WTC11 (cell line): ENCODE results near the gene GNA12.
"Not testable (repeated sequence)": the region's sequence is repeated elsewhere in the genome, so short reads cannot be mapped to it uniquely, and the experiment has no call there.

ENCODE experiments used
- CREB1 ChIP-seq: sonication (generic); formaldehyde crosslinking; IDR thresholded peaks from 2 replicates; pipeline ENCODE4 v1.8.0; 2023; ENCODE audit warnings: mild to moderate bottlenecking, missing genetic modification reagents
- MXD4 ChIP-seq: fragments of 250-450 bp; sonication (Bioruptor Pico); IDR thresholded peaks from 2 replicates; pipeline ENCODE4 v1.8.0; 2021; ENCODE audit warnings: mild to moderate bottlenecking, moderate library complexity, borderline replicate concordance
- PRRX2 ChIP-seq: fragments of 250-450 bp; sonication (Bioruptor Pico); IDR thresholded peaks from 2 replicates; pipeline ENCODE4 v1.8.0; 2021; ENCODE audit warnings: mild to moderate bottlenecking
- RORB ChIP-seq: fragments of 250-450 bp; sonication (Bioruptor Pico); IDR thresholded peaks from 2 replicates; pipeline ENCODE4 v1.9.0; 2021; ENCODE audit warnings: mild to moderate bottlenecking
- SMAD3 ChIP-seq: sonication (generic); formaldehyde crosslinking; IDR thresholded peaks from 2 replicates; pipeline ENCODE4 v1.8.0; 2022; ENCODE audit warnings: missing genetic modification reagents, mild to moderate bottlenecking, borderline replicate concordance
- ZNF121 ChIP-seq: sonication (generic); formaldehyde crosslinking; IDR thresholded peaks from 2 replicates; pipeline ENCODE4 v1.8.0; 2023; ENCODE audit warnings: missing genetic modification reagents
- ZNF138 ChIP-seq: sonication (generic); formaldehyde crosslinking; conservative IDR thresholded peaks from 2 replicates; pipeline ENCODE4 v1.8.1; 2022; ENCODE audit warnings: mild to moderate bottlenecking, moderate library complexity, missing genetic modification reagents
- TF ChIP-seq, protein P1 (sequence below): fragments of 200-600 bp; IDR thresholded peaks from 2 replicates; pipeline ENCODE4 v1.8.0; 2022; ENCODE audit warnings: antibody characterized with exemption
- TF ChIP-seq, protein P2 (sequence below): sonication (generic); formaldehyde crosslinking; IDR thresholded peaks from 2 replicates; pipeline ENCODE4 v1.8.1; 2022; ENCODE audit warnings: missing genetic modification reagents, borderline replicate concordance
- TF ChIP-seq, protein P3 (sequence below): sonication (generic); formaldehyde crosslinking; IDR thresholded peaks from 2 replicates; pipeline ENCODE4 v1.8.0; 2022; ENCODE audit warnings: mild to moderate bottlenecking, missing genetic modification reagents
- TF ChIP-seq, protein P4 (sequence below): sonication (generic); formaldehyde crosslinking; IDR thresholded peaks from 2 replicates; pipeline ENCODE4 v1.8.0; 2022; ENCODE audit warnings: mild to moderate bottlenecking, missing genetic modification reagents
- TF ChIP-seq, protein P5 (sequence below): sonication (generic); formaldehyde crosslinking; IDR thresholded peaks from 2 replicates; pipeline ENCODE4 v1.8.1; 2023; ENCODE audit warnings: mild to moderate bottlenecking, missing genetic modification reagents, moderate library complexity
- TF ChIP-seq, protein P6 (sequence below): sonication (generic); formaldehyde crosslinking; IDR thresholded peaks from 2 replicates; pipeline ENCODE4 v1.8.0; 2022; ENCODE audit warnings: mild to moderate bottlenecking, missing genetic modification reagents

DNA sequence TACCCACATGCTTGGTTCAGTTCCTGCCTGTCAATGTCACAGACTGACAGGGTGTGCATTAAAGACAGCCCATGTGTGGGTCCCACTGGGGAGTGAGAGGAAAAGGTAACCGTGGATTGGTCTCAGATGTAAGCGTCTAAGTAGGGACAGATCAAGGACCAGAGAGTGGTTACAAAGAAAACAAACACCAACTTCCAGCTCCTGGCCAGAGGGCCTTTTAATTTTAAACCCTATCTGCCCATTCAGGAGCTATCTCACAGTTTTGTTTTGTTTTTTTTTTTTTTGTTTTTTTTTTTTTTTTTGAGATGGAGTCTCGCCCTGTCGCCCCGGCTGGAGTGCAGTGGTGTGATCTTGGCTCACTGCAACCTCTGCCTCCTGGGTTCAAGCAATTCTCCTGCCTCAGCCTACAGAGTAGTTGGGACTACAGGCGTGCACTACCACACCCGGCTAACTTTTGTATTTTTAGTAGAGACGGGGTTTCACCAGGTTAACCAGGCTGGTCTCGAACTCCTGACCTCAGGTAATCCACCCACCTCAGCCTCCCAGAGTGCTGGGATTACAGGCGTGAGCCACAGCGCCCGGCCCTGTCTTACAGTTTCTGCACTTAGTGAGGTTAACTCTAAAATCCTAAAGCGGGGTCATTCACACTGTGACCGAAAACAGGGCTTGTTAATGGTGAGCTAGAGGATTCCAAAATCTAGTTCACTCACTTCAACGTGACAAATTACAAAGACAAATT is 106.9 kb downstream of the GNA12 start:
- TF ChIP-seq, protein P1, sequence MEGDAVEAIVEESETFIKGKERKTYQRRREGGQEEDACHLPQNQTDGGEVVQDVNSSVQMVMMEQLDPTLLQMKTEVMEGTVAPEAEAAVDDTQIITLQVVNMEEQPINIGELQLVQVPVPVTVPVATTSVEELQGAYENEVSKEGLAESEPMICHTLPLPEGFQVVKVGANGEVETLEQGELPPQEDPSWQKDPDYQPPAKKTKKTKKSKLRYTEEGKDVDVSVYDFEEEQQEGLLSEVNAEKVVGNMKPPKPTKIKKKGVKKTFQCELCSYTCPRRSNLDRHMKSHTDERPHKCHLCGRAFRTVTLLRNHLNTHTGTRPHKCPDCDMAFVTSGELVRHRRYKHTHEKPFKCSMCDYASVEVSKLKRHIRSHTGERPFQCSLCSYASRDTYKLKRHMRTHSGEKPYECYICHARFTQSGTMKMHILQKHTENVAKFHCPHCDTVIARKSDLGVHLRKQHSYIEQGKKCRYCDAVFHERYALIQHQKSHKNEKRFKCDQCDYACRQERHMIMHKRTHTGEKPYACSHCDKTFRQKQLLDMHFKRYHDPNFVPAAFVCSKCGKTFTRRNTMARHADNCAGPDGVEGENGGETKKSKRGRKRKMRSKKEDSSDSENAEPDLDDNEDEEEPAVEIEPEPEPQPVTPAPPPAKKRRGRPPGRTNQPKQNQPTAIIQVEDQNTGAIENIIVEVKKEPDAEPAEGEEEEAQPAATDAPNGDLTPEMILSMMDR = not testable (repeated sequence)
- TF ChIP-seq, protein P2, sequence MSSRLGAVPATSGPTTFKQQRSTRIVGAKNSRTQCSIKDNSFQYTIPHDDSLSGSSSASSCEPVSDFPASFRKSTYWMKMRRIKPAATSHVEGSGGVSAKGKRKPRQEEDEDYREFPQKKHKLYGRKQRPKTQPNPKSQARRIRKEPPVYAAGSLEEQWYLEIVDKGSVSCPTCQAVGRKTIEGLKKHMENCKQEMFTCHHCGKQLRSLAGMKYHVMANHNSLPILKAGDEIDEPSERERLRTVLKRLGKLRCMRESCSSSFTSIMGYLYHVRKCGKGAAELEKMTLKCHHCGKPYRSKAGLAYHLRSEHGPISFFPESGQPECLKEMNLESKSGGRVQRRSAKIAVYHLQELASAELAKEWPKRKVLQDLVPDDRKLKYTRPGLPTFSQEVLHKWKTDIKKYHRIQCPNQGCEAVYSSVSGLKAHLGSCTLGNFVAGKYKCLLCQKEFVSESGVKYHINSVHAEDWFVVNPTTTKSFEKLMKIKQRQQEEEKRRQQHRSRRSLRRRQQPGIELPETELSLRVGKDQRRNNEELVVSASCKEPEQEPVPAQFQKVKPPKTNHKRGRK = not testable (repeated sequence)
- not testable (repeated sequence) for TF ChIP-seq RORB (CRISPR knock-in tag); MXD4 (CRISPR knock-in tag); PRRX2 (CRISPR knock-in tag); SMAD3 (CRISPR knock-in tag); ZNF121; ZNF138 (CRISPR knock-in tag); CREB1 (CRISPR knock-in tag)
- TF ChIP-seq, protein P3, sequence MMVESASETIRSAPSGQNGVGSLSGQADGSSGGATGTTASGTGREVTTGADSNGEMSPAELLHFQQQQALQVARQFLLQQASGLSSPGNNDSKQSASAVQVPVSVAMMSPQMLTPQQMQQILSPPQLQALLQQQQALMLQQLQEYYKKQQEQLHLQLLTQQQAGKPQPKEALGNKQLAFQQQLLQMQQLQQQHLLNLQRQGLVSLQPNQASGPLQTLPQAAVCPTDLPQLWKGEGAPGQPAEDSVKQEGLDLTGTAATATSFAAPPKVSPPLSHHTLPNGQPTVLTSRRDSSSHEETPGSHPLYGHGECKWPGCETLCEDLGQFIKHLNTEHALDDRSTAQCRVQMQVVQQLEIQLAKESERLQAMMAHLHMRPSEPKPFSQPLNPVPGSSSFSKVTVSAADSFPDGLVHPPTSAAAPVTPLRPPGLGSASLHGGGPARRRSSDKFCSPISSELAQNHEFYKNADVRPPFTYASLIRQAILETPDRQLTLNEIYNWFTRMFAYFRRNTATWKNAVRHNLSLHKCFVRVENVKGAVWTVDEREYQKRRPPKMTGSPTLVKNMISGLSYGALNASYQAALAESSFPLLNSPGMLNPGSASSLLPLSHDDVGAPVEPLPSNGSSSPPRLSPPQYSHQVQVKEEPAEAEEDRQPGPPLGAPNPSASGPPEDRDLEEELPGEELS (CRISPR knock-in tag) = not testable (repeated sequence)
- TF ChIP-seq, protein P4, sequence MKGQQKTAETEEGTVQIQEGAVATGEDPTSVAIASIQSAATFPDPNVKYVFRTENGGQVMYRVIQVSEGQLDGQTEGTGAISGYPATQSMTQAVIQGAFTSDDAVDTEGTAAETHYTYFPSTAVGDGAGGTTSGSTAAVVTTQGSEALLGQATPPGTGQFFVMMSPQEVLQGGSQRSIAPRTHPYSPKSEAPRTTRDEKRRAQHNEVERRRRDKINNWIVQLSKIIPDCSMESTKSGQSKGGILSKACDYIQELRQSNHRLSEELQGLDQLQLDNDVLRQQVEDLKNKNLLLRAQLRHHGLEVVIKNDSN (CRISPR knock-in tag) = not testable (repeated sequence)
- TF ChIP-seq, protein P5, sequence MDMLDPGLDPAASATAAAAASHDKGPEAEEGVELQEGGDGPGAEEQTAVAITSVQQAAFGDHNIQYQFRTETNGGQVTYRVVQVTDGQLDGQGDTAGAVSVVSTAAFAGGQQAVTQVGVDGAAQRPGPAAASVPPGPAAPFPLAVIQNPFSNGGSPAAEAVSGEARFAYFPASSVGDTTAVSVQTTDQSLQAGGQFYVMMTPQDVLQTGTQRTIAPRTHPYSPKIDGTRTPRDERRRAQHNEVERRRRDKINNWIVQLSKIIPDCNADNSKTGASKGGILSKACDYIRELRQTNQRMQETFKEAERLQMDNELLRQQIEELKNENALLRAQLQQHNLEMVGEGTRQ (CRISPR knock-in tag) = not testable (repeated sequence)
- TF ChIP-seq, protein P6, sequence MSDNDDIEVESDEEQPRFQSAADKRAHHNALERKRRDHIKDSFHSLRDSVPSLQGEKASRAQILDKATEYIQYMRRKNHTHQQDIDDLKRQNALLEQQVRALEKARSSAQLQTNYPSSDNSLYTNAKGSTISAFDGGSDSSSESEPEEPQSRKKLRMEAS (CRISPR knock-in tag) = not testable (repeated sequence)
